ENCODE data around the gene C2CD4B.

The C2CD4B gene, protein sequence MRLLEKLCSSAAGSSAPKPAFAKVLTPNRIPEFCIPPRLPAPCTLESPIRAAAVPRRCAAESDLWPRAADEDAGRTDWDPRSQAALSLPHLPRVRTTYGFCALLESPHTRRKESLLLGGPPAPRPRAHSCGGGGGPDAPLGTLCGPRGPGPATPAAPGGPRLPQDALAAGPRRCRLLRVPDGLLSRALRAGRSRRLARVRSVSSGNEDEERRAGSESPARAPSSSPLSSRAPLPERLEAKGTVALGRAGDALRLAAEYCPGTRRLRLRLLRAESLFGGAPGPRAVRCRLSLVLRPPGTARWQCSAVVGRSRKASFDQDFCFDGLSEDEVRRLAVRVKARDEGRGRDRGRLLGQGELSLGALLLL

DNA sequence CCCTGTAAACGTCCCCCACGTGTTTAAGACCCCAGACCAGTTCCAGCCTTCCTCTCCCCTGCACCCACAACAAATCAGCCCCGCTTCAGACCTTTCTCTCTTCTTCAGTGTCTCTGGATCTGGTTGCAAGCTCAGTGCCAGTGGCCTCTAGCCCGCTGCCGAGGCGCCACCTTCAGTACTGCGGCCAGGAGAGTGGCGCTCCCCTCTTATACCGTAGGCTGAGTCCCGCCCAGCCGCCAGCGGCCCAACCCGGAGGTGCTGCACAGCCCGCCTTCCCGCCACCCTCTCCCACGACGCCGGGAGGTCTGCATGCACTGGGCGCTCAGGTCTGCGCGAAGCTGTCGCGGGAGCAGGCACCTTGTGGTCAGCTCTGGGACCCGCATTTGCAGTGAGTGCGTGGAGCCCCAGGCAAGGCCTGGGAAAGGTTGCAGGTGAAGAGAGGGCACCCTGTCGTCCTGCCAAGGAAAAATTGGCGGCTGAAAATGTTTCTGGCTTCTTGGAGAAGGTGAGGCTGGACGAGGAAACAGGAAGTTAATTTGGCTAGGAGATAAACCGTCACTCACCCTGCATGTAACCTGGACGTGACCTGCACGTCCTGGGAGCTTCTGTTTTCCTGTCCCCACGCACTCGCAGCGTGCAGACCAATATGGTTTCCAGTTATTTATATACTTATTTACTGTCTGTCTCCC is at the start of gene C2CD4B:
C2CD4B (minus strand) TSS at position 182 of the 689 bp plus-strand sequence. CDS start 301 bp downstream, outside the sequence.
- no peak for DNase-seq (ENCODE audit: low read depth)

DNA sequence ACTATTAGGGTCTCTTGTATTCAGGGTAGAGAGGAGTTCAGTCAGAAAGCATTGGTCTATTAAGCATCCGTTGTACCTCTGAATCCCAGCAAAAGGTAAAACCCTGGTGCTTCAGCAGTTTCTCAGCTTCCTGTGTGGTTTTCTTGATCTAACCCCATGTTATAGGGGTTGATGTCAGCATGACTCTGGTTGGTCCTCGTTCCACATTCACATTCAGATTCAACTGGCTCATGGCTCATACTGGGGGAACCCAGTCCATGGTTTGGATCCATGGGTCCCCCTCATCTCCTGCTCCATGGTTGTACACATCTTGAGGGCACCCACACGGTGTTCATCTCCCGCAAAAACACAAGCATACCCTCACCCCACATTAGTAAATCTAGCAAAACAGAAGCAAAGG is 47.7 kb upstream of the C2CD4B start:
- DNase-seq (ENCODE audit: low read depth) = no peak

DNA sequence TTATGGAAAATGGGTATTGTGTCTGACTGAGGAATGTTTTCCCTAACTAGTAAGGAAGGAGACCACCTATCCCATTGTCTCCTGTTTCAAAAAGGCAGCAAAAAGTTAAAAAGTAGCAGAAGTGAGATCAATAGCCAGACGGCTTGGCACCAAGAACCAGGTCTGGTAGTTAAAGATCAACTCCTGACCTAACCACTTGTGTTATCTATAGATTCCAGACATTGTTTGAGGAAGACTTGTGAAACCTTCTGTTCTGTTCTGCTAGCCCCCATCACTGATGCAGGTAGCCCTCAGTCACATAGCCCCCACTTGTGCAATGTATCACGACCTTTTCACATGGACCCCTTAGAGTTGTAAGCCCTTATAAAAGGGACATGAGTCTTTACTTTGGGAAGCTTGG is 46.3 kb upstream of the C2CD4B start:
- no peak for DNase-seq (ENCODE audit: low read depth)

DNA sequence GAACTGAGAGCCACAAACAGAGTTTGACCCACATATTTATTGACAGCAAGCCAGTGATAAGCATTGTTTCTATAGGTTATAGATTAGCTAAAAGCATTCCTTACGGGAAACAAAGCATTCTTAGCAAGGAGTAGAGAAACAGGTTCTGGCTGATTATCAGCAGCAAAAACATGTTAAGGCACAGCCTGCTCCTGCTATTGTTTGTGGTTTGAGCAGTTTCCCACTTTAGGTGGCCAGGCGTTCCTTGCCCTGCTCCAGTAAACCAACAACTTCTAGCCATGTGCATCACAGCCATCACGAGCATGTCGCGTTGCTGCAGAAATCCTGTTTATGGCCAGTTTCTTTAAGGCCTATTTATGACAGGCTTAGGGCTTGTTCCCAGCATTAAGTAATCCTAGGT is 44.7 kb upstream of the C2CD4B start:
- no peak for DNase-seq (ENCODE audit: low read depth)

DNA sequence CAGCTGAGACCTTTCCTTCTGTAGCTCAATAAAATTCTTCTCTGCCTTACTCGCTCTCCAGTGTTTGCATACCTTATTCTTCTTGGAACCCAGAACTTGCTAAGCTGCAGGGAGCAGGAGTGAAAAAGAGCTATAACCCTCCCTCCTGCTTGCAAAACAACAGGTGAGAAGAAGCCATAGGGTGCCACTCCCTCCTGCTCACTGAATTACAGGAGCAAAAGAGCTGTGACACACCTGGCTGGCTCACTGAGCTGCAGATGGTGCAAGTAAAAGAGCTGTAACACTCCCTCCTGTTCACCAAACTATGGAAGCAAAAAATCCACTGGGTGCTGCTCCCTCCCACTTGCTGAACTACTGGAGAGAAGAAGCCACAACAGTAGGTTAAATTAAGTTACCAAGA is 44.2 kb upstream of the C2CD4B start:
- no peak for DNase-seq (ENCODE audit: low read depth)

DNA sequence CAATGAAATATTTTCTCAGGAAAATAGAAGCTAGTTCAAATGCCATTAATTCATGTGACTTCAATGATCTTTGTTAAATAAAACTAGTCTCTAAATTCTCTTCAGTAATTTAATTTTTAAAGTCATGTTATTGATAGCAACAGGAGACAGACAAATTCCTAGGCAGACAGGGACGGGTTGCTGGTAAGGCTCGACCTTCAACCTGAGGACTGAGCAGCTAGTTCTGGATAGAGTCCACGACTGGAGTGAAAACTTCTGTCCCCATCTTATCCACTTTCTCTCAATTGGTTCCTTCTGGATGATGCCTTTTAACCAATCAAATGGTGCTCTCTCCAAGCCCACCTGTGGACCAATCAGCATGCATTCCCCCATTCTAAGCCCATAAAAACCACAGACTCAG is 43.8 kb upstream of the C2CD4B start:
- DNase-seq (ENCODE audit: low read depth) = no peak

DNA sequence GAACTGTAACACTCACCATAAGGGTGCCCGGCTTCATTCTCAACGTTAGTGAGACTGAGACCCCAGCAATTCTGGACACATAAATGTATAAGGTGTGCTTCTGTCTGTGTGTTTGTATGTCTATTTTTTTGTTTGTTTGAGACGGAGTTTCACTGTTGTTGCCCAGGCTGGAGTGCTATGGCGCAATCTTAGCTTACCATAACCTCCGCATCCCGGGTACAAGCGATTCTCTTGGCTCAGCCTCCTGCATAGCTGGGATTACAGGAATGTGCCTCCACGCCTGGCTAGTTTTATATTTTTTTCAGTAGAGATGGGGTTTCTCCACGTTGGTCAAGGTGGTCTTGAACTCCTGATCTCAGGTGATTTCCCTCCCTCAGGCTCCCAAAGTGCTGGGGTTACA is 43.3 kb upstream of the C2CD4B start:
- DNase-seq (ENCODE audit: low read depth) = no peak

DNA sequence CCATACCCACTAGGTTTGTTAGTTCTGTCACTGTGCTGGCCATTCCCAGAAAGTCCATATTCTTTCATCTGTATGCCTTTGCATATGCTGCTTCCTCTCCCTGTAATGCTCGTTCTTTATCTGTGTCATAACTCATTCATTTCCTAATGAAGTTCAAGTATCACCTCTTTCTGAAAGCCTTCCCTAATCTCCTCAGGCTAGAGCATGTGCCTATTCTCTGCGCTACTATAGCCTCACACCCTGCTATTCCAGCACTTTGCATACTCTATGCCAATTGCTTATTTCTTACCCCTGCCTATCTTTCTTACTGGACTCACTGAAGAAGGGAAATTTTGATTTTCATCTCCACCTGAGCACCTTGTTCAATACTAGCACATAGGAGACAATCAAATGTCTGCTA is 25.6 kb upstream of the C2CD4B start:
- no peak for DNase-seq (ENCODE audit: low read depth)

DNA sequence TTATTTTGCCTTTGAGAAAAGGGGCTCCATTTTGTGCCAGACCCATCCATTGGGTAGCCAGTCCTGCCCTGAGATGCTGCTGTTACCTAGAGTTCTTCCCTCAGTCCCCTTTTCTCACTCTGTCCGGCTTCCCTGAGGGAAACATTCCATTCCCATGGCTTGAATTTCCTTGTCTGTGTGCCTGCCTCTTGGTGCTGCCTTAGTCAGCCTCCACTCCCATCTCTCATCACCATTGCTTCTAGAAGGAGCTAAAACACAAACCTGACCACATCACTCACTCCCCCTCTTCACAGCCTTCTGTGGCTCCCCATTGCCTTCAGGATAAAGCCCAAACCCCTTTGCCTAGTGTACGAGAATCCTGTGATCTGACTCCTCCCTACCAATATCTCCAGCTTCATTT is 25.2 kb upstream of the C2CD4B start:
- no peak for DNase-seq (ENCODE audit: low read depth)

DNA sequence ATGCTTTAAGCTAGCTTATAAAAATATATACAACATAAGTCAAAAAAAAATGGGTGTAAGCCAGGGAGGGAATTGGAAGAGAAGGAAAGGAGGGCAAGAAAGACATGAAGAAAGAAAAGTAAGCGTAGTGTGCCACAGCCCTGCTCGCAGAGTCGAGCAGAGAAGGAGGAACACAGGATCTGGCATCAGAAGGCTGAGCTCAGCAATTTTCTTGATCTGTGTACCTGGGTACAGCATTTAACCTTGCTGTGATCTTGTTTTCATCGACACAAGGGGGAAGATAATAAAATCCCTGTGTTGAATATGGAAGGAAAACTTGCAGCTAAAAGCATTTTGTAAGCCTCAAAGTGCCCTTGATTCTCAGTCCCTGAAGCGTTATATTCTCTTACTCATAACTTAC is 23.7 kb upstream of the C2CD4B start:
- DNase-seq (ENCODE audit: low read depth) = no peak

DNA sequence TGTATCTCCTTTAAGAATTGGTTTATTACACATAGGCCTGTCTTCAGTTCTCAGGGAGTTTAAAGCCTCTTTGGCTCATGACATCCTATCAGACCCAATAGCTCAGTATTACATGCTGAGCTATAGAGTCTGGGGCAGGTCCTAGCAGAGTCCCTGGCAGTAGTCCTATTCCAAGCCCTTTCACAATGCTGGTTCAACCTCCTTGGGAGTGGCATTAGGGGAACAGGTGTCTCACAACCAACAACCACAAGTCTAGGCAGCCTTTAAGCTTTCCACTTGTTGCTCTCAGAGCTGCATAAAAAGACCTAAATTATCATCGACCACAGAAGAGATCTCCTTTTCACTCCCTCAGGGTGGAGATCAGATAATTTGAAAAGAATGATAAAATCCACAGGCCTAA is 22.8 kb upstream of the C2CD4B start:
- DNase-seq (ENCODE audit: low read depth) = no peak

DNA sequence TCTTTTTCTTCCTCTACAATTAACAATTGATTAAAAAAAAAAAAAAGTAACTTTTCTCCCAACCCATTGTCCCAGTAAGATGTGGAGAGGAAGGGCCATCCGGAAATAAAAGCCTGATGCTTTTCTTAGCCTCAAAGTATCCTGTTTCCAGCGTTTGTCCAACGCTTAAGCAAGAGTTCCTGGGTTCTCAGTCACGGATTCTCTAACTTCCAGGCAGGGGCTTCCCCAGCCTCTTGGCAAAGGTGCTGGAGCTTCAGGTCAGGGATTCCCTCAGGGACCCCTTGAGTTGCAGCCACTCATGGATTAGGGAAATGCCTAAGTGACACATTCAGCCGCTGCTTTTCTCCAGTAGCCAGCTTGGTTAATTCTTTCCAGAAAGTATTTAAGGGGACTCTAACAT is 22.3 kb upstream of the C2CD4B start:
- no peak for DNase-seq (ENCODE audit: low read depth)

DNA sequence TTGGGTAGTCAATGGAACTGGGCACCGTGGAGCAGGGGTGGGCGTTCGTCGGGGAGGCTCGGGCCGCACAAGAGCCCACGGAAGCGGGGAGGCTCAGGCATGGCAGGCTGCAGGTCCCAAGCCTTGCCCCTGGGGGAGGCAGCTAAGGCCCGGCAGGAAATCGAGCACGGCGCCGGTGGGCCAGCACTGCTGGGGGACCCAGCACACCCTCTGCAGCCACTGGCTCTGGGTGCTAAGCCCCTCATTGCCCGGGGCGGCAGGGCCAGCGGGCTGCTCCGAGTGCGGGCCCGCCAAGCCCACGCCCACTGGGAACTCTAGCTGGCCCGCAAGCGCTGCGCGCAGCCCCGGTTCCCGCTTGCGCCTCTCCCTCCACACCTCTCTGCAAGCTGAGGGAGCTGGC is 21.5 kb upstream of the C2CD4B start:
- no peak for DNase-seq (ENCODE audit: low read depth)

DNA sequence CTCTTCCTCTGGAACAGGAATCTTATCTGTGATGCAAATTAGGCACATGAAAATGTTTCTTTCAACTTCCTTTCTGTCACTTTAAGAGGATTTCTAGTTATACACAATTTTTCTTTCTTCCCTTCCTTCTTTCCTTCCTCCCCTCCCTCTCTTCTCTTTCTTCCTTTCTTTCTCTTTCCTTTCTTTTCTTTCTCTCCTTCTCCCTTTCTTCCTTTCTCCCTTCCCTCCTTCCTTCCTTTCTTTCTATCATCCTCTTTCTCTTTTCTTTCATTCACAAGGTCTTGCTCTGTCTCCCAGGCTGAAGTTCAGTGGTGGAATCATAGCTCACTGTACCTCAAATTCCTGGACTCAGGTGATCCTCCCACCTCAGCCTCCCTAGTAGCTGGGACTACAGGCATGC is 18.0 kb upstream of the C2CD4B start:
- no peak for DNase-seq (ENCODE audit: low read depth)

DNA sequence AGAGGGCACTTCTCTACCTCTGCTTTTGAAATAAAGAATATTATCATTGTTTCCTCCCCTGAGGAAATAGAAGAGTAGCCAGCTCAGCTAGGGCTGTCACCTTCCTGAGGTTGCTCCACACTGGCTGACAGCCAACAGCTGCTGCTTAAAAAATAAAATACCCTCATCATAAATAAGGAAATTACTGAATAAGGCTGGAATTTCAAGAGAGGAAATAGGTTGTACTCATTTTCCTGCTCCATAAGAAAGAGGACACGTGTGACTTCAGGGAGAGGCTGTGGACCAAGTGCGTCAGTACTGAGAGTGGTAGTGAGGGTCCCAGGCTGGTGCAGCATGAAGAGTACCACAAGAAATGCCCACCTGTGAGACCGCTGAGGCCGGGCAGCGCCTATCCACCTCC is 8.1 kb upstream of the C2CD4B start:
- peak; percentile 68 for DNase-seq (ENCODE audit: low read depth)

DNA sequence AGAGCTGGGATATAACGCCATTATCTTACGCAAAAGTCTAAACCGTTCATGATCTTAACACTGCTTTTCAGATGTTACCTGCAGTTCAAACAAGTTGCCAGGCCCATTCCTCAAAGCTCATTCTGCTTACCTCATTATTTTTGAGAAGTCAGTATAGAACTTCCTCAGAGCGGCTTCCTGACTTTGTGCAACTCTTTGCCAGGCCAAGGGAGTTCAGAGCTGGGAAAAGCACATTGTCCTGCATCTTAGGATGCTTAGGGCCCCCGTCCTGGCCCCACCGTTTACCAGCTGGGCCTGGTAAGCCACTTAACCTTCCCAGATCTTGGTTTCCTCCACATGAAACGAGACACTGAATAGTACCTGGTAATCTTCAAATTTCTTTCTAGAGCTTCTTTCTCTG is 6.8 kb upstream of the C2CD4B start:
- DNase-seq (ENCODE audit: low read depth) = no peak

DNA sequence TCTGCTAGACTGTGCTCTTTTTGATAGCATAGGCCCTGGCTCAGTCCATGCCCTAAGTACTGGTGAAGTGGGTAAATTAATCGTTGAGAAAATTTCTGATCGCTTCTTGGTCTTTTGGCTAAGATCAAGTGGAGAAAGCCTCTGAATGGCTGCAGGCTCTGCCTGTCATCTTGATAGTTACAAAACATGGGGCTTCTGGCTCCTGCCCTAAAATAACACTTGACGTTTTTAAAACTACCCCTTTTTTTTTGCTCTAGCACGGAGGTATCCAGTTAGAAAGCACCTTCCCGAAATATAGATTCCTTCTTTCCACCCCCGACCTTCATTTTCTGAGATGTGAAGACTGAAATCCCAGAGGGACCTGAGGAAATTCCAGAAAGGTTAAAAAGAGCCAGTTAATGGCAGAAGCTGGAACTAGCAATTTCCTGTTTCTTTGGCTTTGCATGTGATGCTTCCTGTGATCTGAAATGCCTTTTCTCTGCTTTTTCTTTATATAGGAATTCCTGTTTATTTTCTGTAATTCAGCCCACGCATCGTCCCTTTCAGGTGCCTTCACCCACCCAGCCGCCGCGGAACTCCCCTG is 799 bp upstream of the C2CD4B start:
- no peak for DNase-seq (ENCODE audit: low read depth)

DNA sequence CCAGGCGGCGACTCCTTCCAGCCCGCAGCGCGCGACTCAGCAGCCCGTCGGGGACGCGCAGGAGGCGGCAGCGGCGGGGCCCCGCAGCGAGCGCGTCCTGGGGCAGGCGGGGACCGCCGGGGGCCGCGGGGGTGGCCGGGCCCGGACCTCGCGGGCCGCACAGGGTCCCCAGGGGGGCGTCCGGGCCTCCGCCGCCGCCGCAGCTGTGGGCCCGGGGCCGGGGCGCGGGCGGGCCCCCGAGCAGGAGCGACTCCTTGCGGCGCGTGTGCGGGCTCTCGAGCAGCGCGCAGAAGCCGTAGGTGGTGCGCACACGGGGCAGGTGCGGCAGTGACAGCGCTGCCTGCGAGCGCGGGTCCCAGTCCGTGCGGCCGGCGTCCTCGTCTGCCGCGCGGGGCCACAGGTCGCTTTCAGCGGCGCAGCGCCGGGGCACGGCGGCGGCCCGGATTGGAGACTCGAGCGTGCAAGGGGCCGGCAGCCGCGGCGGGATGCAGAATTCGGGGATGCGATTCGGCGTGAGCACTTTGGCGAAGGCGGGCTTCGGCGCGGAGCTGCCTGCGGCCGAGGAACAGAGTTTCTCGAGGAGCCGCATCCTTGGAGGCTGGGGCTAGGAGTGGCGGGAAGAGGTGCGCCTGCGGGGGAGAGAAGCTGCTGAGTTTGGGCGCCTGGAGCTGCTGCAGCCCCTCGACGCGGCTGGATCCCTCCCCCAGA is 535 bp downstream of the C2CD4B start:
- DNase-seq (ENCODE audit: low read depth) = no peak

DNA sequence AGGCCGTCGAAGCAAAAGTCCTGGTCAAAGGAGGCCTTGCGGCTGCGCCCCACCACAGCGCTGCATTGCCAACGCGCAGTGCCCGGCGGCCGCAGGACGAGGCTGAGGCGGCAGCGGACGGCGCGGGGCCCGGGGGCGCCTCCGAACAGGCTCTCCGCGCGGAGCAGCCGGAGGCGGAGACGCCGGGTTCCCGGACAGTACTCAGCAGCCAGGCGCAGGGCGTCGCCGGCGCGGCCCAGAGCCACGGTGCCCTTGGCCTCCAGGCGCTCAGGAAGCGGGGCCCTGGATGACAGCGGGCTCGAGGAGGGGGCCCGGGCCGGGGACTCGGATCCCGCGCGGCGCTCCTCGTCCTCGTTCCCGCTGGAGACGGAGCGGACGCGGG is 1.1 kb downstream of the C2CD4B start:
- DNase-seq (ENCODE audit: low read depth) = no peak

DNA sequence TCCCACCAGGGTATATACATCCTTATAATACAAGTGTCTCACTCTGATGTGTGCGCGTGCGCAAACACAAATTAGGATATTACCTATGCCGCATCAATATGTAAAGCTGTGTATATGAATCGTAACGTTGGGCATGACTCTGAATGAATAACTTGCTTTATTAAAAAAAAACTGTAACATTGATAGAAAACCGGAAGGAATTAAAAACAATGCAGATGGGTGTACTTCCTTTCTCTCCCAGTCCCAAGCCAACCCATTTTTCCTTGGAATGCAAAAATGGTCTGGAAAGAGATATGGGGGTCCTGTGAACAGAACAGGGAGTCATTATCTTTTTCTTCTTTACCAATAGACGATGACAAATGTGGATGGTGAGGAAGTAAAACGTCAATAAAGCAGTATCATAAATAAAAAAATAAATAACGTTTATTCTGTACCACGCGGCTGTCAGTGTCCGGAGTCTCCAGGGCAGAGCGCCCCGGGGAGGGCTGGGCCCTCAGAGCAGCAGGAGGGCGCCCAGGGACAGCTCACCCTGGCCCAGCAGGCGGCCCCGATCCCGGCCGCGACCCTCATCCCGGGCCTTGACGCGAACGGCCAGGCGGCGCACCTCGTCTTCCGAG is 1.6 kb downstream of the C2CD4B start:
- no peak for DNase-seq (ENCODE audit: low read depth)

DNA sequence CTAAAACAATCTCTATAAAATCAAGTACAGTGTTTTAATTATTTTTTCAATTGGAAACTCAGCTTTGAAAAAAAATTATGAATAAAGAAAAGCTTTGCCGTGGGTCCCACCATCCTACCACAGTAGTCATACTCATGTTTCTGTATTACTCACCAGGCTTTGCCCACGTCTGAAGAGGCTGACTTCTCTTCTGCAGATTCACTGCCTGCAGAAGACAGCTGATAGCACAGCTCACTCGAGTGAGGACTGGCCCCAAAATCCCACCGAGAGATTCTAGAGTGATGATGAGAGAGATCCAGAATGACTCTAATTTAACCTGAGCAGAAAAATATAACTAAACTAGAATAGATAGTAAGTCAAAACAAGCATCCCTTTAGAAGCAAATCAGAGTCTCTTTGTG is 11.9 kb downstream of the C2CD4B start:
- no peak for DNase-seq (ENCODE audit: low read depth)

DNA sequence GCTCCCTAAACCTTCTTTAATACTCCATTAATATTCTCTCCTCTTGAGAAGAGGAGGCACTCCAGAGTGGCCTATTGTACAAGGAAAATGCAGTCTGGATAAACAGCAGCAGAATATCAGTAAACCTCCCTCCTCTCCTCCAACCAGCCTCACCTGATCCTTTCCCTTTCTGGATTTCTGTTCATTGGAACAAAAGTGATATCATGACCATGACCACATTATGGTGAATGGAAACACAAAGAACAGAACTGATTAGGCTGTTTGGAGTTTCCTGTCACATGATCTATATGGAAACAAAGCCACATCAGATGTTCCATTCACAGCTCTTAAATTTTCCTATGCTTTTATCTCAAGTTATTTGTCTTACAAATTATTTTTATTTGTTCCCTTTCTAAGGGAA is 14.6 kb downstream of the C2CD4B start:
- no peak for DNase-seq (ENCODE audit: low read depth)

DNA sequence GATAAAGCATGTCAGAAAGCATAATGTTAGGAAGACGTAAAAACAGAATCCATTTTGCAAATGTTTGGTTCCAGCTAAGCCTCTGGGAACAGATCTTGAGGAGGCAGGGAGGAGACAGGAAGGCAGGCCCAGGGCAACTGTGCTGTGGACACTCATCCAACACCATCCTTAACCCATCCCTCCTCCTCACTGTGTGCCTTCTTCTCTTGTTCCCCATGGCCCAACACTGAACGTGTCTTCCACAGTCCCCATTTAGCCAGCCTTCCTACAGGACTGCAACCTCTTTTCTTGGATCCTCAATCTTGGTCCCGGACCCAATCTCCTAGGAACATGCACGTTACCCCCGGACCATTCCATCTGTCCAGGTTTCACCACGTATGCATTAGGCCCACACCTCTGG is 15.4 kb downstream of the C2CD4B start:
- DNase-seq (ENCODE audit: low read depth) = no peak

All from HS-5 (cell line).